SK-N-SH treated with all-trans-retinoic acid at 6 μM for 48 hours (cell line): ENCODE measurements around the gene TST.

Experiments used
- ATAC-seq: fragments of 200-7000 bp; cut with Tn5 transposase; 3 replicates; pipeline ENCODE4 v1.9.1; 2020; ENCODE audit warnings: mild to moderate bottlenecking, moderate library complexity
- ARNTL ChIP-seq: fragments of 450-650 bp; formaldehyde crosslinking; IDR thresholded peaks from 2 replicates; pipeline ENCODE4 v1.5.0; 2020; ENCODE audit warnings: low read depth, mild to moderate bottlenecking, moderate library complexity, borderline replicate concordance
- ESRRG ChIP-seq: fragments of 250-450 bp; sonication (Bioruptor Pico); IDR thresholded peaks from 2 replicates; pipeline ENCODE4 v1.6.1; 2021; ENCODE audit warnings: mild to moderate bottlenecking
- OSR1 ChIP-seq: fragments of 250-450 bp; sonication (Bioruptor Pico); IDR thresholded peaks from 2 replicates; pipeline ENCODE4 v1.8.0; 2022; ENCODE audit warnings: moderate library complexity, mild to moderate bottlenecking, inconsistent platforms
- POU6F1 ChIP-seq: fragments of 250-450 bp; sonication (Bioruptor Pico); IDR thresholded peaks from 2 replicates; pipeline ENCODE4 v1.8.0; 2021; ENCODE audit warnings: low read depth, mild to moderate bottlenecking, moderate library complexity, borderline replicate concordance
- PPARA ChIP-seq: fragments of 250-450 bp; sonication (Bioruptor Pico); IDR thresholded peaks from 2 replicates; pipeline ENCODE4 v1.5.0; 2020; ENCODE audit warnings: mild to moderate bottlenecking, borderline replicate concordance
- SNAI2 ChIP-seq: fragments of 250-450 bp; sonication (Bioruptor Pico); IDR thresholded peaks from 2 replicates; pipeline ENCODE4 v1.5.0; 2020; ENCODE audit warnings: mild to moderate bottlenecking, moderate library complexity
- TCF4 ChIP-seq: fragments of 250-450 bp; sonication (Bioruptor Pico); IDR thresholded peaks from 2 replicates; pipeline ENCODE4 v1.8.0; 2021; ENCODE audit warnings: mild to moderate bottlenecking, moderate library complexity, borderline replicate concordance
- ZFP3 ChIP-seq: fragments of 250-450 bp; sonication (Bioruptor Pico); IDR thresholded peaks from 2 replicates; pipeline ENCODE4 v1.5.0; 2020; ENCODE audit warnings: mild to moderate bottlenecking, moderate library complexity
- ZFP30 ChIP-seq: fragments of 450-650 bp; formaldehyde crosslinking; IDR thresholded peaks from 2 replicates; pipeline ENCODE4 v1.5.0; 2022; ENCODE audit warnings: mild to moderate bottlenecking, moderate library complexity
- ZNF565 ChIP-seq: fragments of 450-650 bp; formaldehyde crosslinking; conservative IDR thresholded peaks from 2 replicates; pipeline ENCODE4 v1.5.0; 2020; ENCODE audit warnings: low read depth, mild to moderate bottlenecking, moderate library complexity
- ZNF70 ChIP-seq: fragments of 450-650 bp; formaldehyde crosslinking; IDR thresholded peaks from 2 replicates; pipeline ENCODE4 v1.5.0; 2020; ENCODE audit warnings: mild to moderate bottlenecking, moderate library complexity
- ZNF8 ChIP-seq: fragments of 450-650 bp; formaldehyde crosslinking; IDR thresholded peaks from 2 replicates; pipeline ENCODE4 v1.5.0; 2020; ENCODE audit warnings: mild to moderate bottlenecking, moderate library complexity
- TF ChIP-seq, protein P1 (sequence below): fragments of 250-450 bp; sonication (Bioruptor Pico); IDR thresholded peaks from 2 replicates; pipeline ENCODE4 v1.5.1; 2021; ENCODE audit warnings: mild to moderate bottlenecking, moderate library complexity
- TF ChIP-seq, protein P2 (sequence below): fragments of 250-450 bp; sonication (Bioruptor Pico); IDR thresholded peaks from 2 replicates; pipeline ENCODE4 v1.8.0; 2020; ENCODE audit warnings: mild to moderate bottlenecking, moderate library complexity, borderline replicate concordance
- TF ChIP-seq, protein P3 (sequence below): fragments of 250-450 bp; sonication (Bioruptor Pico); IDR thresholded peaks from 2 replicates; pipeline ENCODE4 v1.5.1; 2020; ENCODE audit warnings: low read depth, mild to moderate bottlenecking, moderate library complexity

The TST gene

GRCh38 chr22:37025500-37026070, 6.3 kb upstream of the TST start:
- ATAC-seq, result no peak
- TF ChIP-seq ZFP3 (CRISPR knock-in tag) (no peak), ZNF8 (CRISPR knock-in tag) (no peak), ARNTL (CRISPR knock-in tag) (no peak), POU6F1 (CRISPR knock-in tag) (no peak), PPARA (CRISPR knock-in tag) (no peak), ZFP30 (no peak), SNAI2 (CRISPR knock-in tag) (no peak), ZNF565 (no peak)
- TF ChIP-seq, protein P1, sequence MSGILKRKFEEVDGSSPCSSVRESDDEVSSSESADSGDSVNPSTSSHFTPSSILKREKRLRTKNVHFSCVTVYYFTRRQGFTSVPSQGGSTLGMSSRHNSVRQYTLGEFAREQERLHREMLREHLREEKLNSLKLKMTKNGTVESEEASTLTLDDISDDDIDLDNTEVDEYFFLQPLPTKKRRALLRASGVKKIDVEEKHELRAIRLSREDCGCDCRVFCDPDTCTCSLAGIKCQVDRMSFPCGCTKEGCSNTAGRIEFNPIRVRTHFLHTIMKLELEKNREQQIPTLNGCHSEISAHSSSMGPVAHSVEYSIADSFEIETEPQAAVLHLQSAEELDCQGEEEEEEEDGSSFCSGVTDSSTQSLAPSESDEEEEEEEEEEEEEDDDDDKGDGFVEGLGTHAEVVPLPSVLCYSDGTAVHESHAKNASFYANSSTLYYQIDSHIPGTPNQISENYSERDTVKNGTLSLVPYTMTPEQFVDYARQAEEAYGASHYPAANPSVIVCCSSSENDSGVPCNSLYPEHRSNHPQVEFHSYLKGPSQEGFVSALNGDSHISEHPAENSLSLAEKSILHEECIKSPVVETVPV (CRISPR knock-in tag), result no peak
- TF ChIP-seq, protein P2, sequence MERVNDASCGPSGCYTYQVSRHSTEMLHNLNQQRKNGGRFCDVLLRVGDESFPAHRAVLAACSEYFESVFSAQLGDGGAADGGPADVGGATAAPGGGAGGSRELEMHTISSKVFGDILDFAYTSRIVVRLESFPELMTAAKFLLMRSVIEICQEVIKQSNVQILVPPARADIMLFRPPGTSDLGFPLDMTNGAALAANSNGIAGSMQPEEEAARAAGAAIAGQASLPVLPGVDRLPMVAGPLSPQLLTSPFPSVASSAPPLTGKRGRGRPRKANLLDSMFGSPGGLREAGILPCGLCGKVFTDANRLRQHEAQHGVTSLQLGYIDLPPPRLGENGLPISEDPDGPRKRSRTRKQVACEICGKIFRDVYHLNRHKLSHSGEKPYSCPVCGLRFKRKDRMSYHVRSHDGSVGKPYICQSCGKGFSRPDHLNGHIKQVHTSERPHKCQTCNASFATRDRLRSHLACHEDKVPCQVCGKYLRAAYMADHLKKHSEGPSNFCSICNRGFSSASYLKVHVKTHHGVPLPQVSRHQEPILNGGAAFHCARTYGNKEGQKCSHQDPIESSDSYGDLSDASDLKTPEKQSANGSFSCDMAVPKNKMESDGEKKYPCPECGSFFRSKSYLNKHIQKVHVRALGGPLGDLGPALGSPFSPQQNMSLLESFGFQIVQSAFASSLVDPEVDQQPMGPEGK (CRISPR knock-in tag), result no peak

- no peak for ATAC-seq
- TF ChIP-seq, protein P3, sequence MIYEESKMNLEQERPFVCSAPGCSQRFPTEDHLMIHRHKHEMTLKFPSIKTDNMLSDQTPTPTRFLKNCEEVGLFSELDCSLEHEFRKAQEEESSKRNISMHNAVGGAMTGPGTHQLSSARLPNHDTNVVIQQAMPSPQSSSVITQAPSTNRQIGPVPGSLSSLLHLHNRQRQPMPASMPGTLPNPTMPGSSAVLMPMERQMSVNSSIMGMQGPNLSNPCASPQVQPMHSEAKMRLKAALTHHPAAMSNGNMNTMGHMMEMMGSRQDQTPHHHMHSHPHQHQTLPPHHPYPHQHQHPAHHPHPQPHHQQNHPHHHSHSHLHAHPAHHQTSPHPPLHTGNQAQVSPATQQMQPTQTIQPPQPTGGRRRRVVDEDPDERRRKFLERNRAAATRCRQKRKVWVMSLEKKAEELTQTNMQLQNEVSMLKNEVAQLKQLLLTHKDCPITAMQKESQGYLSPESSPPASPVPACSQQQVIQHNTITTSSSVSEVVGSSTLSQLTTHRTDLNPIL (CRISPR knock-in tag), result no peak
- TF ChIP-seq OSR1 (CRISPR knock-in tag), result no peak
- TF ChIP-seq ESRRG (CRISPR knock-in tag), result no peak
- no peak for TF ChIP-seq POU6F1 (CRISPR knock-in tag)
- TF ChIP-seq SNAI2 (CRISPR knock-in tag), result no peak
- TF ChIP-seq ZNF8 (CRISPR knock-in tag), result no peak
- TF ChIP-seq, all 23 proteins: peak for 0
Observed at GRCh38 chr22:37024339-37025157, 5.3 kb upstream of the TST start.

DNA sequence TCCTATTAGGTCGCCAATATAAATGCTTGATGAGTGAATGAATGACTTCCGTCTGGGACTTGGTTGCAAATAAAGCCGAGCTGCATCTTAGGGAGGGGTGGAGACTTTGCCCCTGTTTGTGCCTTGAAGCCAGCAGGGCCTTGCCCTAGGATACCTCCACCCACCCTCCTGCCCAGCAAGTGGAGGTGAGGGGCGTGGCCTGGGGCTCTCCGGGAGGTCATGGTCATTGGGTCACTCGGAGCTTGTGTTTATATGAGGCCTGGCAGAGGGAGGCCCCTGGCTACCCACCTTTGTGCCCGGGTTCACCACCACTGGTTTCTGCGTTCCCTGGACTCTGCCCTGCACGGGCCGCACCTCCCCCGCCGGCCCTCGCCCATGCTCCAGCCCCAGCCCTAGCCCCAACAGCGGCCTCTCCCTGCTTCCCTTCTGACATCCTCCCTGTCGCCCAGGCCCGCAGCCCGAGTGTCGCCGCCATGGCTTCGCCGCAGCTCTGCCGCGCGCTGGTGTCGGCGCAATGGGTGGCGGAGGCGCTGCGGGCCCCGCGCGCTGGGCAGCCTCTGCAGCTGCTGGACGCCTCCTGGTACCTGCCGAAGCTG, 4.6 kb upstream of the TST start:
- ATAC-seq, result no peak
- no peak for TF ChIP-seq ZNF70
- no peak for TF ChIP-seq TCF4 (CRISPR knock-in tag)
- TF ChIP-seq POU6F1 (CRISPR knock-in tag), result no peak
- TF ChIP-seq, protein P1 (CRISPR knock-in tag), result no peak
- TF ChIP-seq, protein P2 (CRISPR knock-in tag), result no peak
